A673 (cell line): Measurements from ENCODE around the gene CSF2. TPM values are rescaled to one million over a fixed set of nuclear protein-coding genes. Genes with fewer than 3 reads are reported as not detected.

Experiments used
- BruUV-seq: library from RNA; stranded (reverse); fragments of 400-500 nt; replicated peaks from 2 replicates; lab custom pipeline; 2021; lab: Mats Ljungman, UMichigan
- CTCF ChIA-PET: fragments of 300-600 bp; sonication (Branson Sonifier 250); formaldehyde crosslinking; loops from one replicate; lab custom pipeline; 2022; ENCODE audit warnings: antibody characterized with exemption; lab: Charles Lee
- POLR2A ChIA-PET: fragments of 300-600 bp; sonication (Branson Sonifier 250); formaldehyde crosslinking; loops from one replicate; lab custom pipeline; 2022; ENCODE audit warnings: antibody characterized with exemption; ENCODE audit not compliant: low non-redundant PET; lab: Charles Lee
- DNase-seq: peaks from one replicate; pipeline ENCODE4 v3.0.0-alpha.2; 2015; ENCODE audit warnings: low spot score
- H3K27ac ChIP-seq: fragments of 200-600 bp; sonication (generic); 2 replicates; pipeline ENCODE4 v1.5.1; 2016; ENCODE audit warnings: mixed run types, low read depth, mild to moderate bottlenecking, mixed read lengths, antibody characterized with exemption, low read length; ENCODE audit not compliant: poor library complexity, severe bottlenecking
- H3K27me3 ChIP-seq: fragments of 200-600 bp; sonication (generic); replicated peaks from 2 replicates; pipeline ENCODE4 v1.6.1; 2017; ENCODE audit warnings: mixed run types, low read depth, mild to moderate bottlenecking, mixed read lengths, antibody characterized with exemption, low read length; ENCODE audit not compliant: insufficient read depth, poor library complexity
- H3K36me3 ChIP-seq: fragments of 200-600 bp; sonication (generic); 2 replicates; pipeline ENCODE4 v1.6.1; 2016; ENCODE audit warnings: mixed run types, mild to moderate bottlenecking, mixed read lengths, antibody characterized with exemption, low read length; ENCODE audit not compliant: insufficient read depth, poor library complexity, severe bottlenecking
- H3K4me1 ChIP-seq: fragments of 200-600 bp; sonication (generic); 2 replicates; pipeline ENCODE4 v1.6.1; 2017; ENCODE audit warnings: mixed run types, mild to moderate bottlenecking, mixed read lengths, antibody characterized with exemption, low read length; ENCODE audit not compliant: insufficient read depth, poor library complexity, severe bottlenecking
- H3K4me3 ChIP-seq: fragments of 200-600 bp; sonication (generic); 2 replicates; pipeline ENCODE4 v1.5.1; 2016; ENCODE audit warnings: low read depth, mixed run types, mild to moderate bottlenecking, mixed read lengths, low read length; ENCODE audit not compliant: poor library complexity, severe bottlenecking
- H3K9me3 ChIP-seq: fragments of 200-600 bp; sonication (generic); 2 replicates; pipeline ENCODE4 v1.6.1; 2016; ENCODE audit warnings: mixed run types, low read depth, mild to moderate bottlenecking, mixed read lengths, antibody characterized with exemption, low read length; ENCODE audit not compliant: poor library complexity, severe bottlenecking
- CTCF ChIP-seq: fragments of 300-800, 200-600 bp; sonication (generic); conservative IDR thresholded peaks from 2 replicates; pipeline ENCODE4 v1.5.1; 2017; ENCODE audit warnings: low read depth, mild to moderate bottlenecking, antibody characterized with exemption, low read length, moderate library complexity, mixed read lengths
- EZH2 ChIP-seq: fragments of 200-600 bp; sonication (generic); IDR thresholded peaks from 2 replicates; pipeline ENCODE4 v1.6.1; 2017; ENCODE audit warnings: borderline replicate concordance, low read depth, mild to moderate bottlenecking, mixed read lengths, antibody characterized with exemption, low read length; ENCODE audit not compliant: poor library complexity, severe bottlenecking
- intact Hi-C: fragments of 100-400 bp; cut with micrococcal nuclease; formaldehyde crosslinking; loops from one replicate; pipeline ENCODE4 v1.10.0; 2022; ENCODE audit not compliant: unreplicated experiment
- total RNA-seq: library from RNA; stranded (reverse); gene quantifications from 2 replicates; pipeline ENCODE4 v1.2.3, GENCODE V29; 2021

Gene CSF2
- total RNA-seq, 1 experiment from 2014 or later, result not detected

GRCh38 chr5:132070460-132071337 is 2.9 kb upstream of the CSF2 start:
- ChIA-PET POLR2A (no interaction called here), CTCF (no interaction called here)
- DNase-seq, result no peak

GRCh38 chr5:132071338-132071707 is 2.3 kb upstream of the CSF2 start:
- CTCF ChIA-PET, result no interaction called here

More at GRCh38 chr5:132070460-132071337, 2.9 kb upstream of the CSF2 start:
- Histone ChIP-seq H3K36me3 (no peaks in the 10 kb centered on the region), H3K27me3 (no peaks in the 10 kb centered on the region), H3K9me3 (no peaks in the 10 kb centered on the region), H3K4me3 (no peak overlapping the region), H3K4me1 (no peaks in the 10 kb centered on the region), H3K27ac (no peak overlapping the region)
- BruUV-seq, result no TSS peak
- intact Hi-C loops, result no loop called here
- TF ChIP-seq EZH2 (no peak), CTCF (no peak)

GRCh38 chr5:132072070-132072469 is 1.5 kb upstream of the CSF2 start:
- Histone ChIP-seq H3K36me3 (no peaks in the 10 kb centered on the region), H3K4me3 (no peak overlapping the region), H3K27me3 (no peaks in the 10 kb centered on the region), H3K9me3 (no peaks in the 10 kb centered on the region), H3K4me1 (no peaks in the 10 kb centered on the region), H3K27ac (no peak overlapping the region)
- POLR2A ChIA-PET, result no interaction called here
- no peak for DNase-seq
- no peak for TF ChIP-seq CTCF
- no peak for TF ChIP-seq EZH2
- intact Hi-C loops, result no loop called here
- CTCF ChIA-PET, result no interaction called here
- BruUV-seq, result no TSS peak

More at GRCh38 chr5:132071338-132071707, 2.3 kb upstream of the CSF2 start:
- Histone ChIP-seq H3K4me3 (no peak overlapping the region), H3K27me3 (no peaks in the 10 kb centered on the region), H3K4me1 (no peaks in the 10 kb centered on the region), H3K27ac (no peak overlapping the region), H3K36me3 (no peaks in the 10 kb centered on the region), H3K9me3 (no peaks in the 10 kb centered on the region)
- POLR2A ChIA-PET, result interaction anchor here (0.6 kb wide), 1 partner anchor 124 kb away, joined by 4 read pairs; no protein-coding TSS in a partner anchor
- intact Hi-C loops, result no loop called here
- no TSS peak for BruUV-seq
- DNase-seq, result no peak
- TF ChIP-seq CTCF, result no peak
- TF ChIP-seq EZH2, result no peak
